Fibroblast of skin of back (primary cell): ENCODE measurements around the gene TMEM117.

Experiments used
- DNase-seq: peaks from one replicate; pipeline ENCODE4 v3.0.0-alpha.2; 2013

The TMEM117 gene

GRCh38 chr12:43887397-43887796 is 51.5 kb downstream of the TMEM117 start:
- DNase-seq, result no peak

GRCh38 chr12:43891856-43892574 is 56.1 kb downstream of the TMEM117 start:
- DNase-seq, result no peak

- DNase-seq, result no peak
Measured at GRCh38 chr12:43893670-43894069, 57.8 kb downstream of the TMEM117 start.

GRCh38 chr12:43895580-43896206 is 59.8 kb downstream of the TMEM117 start:
- no peak for DNase-seq

- DNase-seq, result no peak
Measured at GRCh38 chr12:43896496-43896895, 60.6 kb downstream of the TMEM117 start.

GRCh38 chr12:43898474-43898873 is 62.6 kb downstream of the TMEM117 start:
- no peak for DNase-seq

- DNase-seq, result no peak
Measured at GRCh38 chr12:43899574-43899973, 63.7 kb downstream of the TMEM117 start.

- no peak for DNase-seq
Measured at GRCh38 chr12:43903686-43904085, 67.8 kb downstream of the TMEM117 start.

GRCh38 chr12:43912859-43913258 is 77.0 kb downstream of the TMEM117 start:
- DNase-seq, result no peak

- no peak for DNase-seq
Measured at GRCh38 chr12:43914391-43914790, 78.5 kb downstream of the TMEM117 start.

GRCh38 chr12:43914923-43915468 is 79.1 kb downstream of the TMEM117 start:
- DNase-seq, result no peak

GRCh38 chr12:43917896-43918295 is 82.0 kb downstream of the TMEM117 start:
- DNase-seq, result no peak

- DNase-seq, result peak; percentile 67
Measured at GRCh38 chr12:43921666-43922337, 85.9 kb downstream of the TMEM117 start.

GRCh38 chr12:43930032-43930431 is 94.2 kb downstream of the TMEM117 start:
- DNase-seq, result no peak

- DNase-seq, result no peak
Measured at GRCh38 chr12:43931187-43931586, 95.3 kb downstream of the TMEM117 start.

GRCh38 chr12:43935581-43935980 is 99.7 kb downstream of the TMEM117 start:
- no peak for DNase-seq

GRCh38 chr12:43937947-43938346 is 102.1 kb downstream of the TMEM117 start:
- peak; percentile 8 for DNase-seq

GRCh38 chr12:43942379-43942778 is 106.5 kb downstream of the TMEM117 start:
- DNase-seq, result no peak

- no peak for DNase-seq
Measured at GRCh38 chr12:43945983-43946382, 110.1 kb downstream of the TMEM117 start.

GRCh38 chr12:43951286-43951685 is 115.4 kb downstream of the TMEM117 start:
- no peak for DNase-seq

- DNase-seq, result peak; percentile 65
Measured at GRCh38 chr12:43957732-43958372, 122.0 kb downstream of the TMEM117 start.

GRCh38 chr12:43964033-43964432 is 128.2 kb downstream of the TMEM117 start:
- DNase-seq, result no peak

GRCh38 chr12:43964961-43965360 is 129.1 kb downstream of the TMEM117 start:
- no peak for DNase-seq
